Gastrocnemius medialis (tissue), 4 donors: ENCODE results near the gene DMD. TPM values are rescaled to one million over a fixed set of nuclear protein-coding genes. Genes with fewer than 3 reads are reported as not detected.
"Not testable (repeated sequence)": the region's sequence is repeated elsewhere in the genome, so short reads cannot be mapped to it uniquely, and the experiment has no call there.

Source experiments
- ATAC-seq, 2 donors: fragments of 150-250 bp; one replicate each; pipeline ENCODE4 v1.9.1; 2016
- DNase-seq, 2 donors: peaks; one replicate each; pipeline ENCODE4 v3.0.0-alpha.2; 2019
- H3K27ac ChIP-seq, 4 donors: fragments of 200-600 bp; sonication (generic); 1 replicate in 1 of 4; 2 replicates in 3 of 4; pipeline ENCODE4 v1.5.1; 2016 to 2018; ENCODE audit warnings: mild to moderate bottlenecking in 2 of 4, moderate library complexity in 1 of 4
- H3K27me3 ChIP-seq, 3 donors: fragments of 200-600 bp; sonication (generic) in 2 of 3; 1 replicate in 1 of 3; 2 replicates in 2 of 3; pipeline versions ENCODE4 v1.5.1 to v1.6.0; 2016 to 2019; ENCODE audit warnings: mild to moderate bottlenecking in 1 of 3, moderate library complexity in 1 of 3
- H3K36me3 ChIP-seq, 2 donors: fragments of 200-600 bp; sonication (generic) in 1 of 2; one replicate each; pipeline ENCODE4 v1.5.1; 2017 to 2018
- H3K4me1 ChIP-seq, 2 donors: fragments of 200-600 bp; sonication (generic) in 1 of 2; one replicate each; pipeline ENCODE4 v1.5.1; 2016 to 2017; ENCODE audit warnings: mild to moderate bottlenecking in 2 of 2
- H3K4me3 ChIP-seq, 4 donors: fragments of 200-600 bp; sonication (generic) in 3 of 4; 1 replicate in 1 of 4; 2 replicates in 3 of 4; pipeline ENCODE4 v1.5.1; 2016 to 2019; ENCODE audit warnings: mild to moderate bottlenecking in 2 of 4
- H3K9me3 ChIP-seq, 3 donors: fragments of 200-600 bp; sonication (generic) in 2 of 3; 1 replicate in 1 of 3; 2 replicates in 2 of 3; pipeline ENCODE4 v1.5.1; 2016 to 2019
- POLR2A ChIP-seq, 2 donors: fragments of 450-650 bp; IDR thresholded peaks; one replicate each; pipeline ENCODE4 v1.6.1; 2017; ENCODE audit warnings: antibody characterized with exemption in 2 of 2, mild to moderate bottlenecking in 2 of 2, moderate library complexity in 2 of 2
- in situ Hi-C, 4 donors: fragments of 200-750 bp; cut with MboI; loops; one replicate each; pipeline versions ENCODE4 v1.15.0 to v1.8.0; 2017; ENCODE audit warnings: low sequenced_read_pairs in 4 of 4
- intact Hi-C: fragments of 100-400 bp; cut with DNase I; formaldehyde crosslinking; loops from one replicate; pipeline ENCODE4 v1.15.1; 2023; ENCODE audit warnings: low total_unique reads
- total RNA-seq, 4 donors: library from RNA; depleted of rRNA; stranded (reverse); fragments of >200 nt; gene quantifications; one replicate each; pipeline versions ENCODE4 v1.1.0 to v1.2.3, GENCODE V29; 2016
- TF ChIP-seq, protein P1 (sequence below), 5 experiments: fragments of 450-650 bp in 3 of 5; fragments of 200-600 bp in 2 of 5; sonication (generic) in 2 of 5; IDR thresholded peaks in 4 of 5; conservative IDR thresholded peaks in 1 of 5; 1 replicate in 4 of 5; 2 replicates in 1 of 5; pipeline ENCODE4 v1.5.1; 2016 to 2019; ENCODE audit warnings: antibody characterized with exemption in 5 of 5, mild to moderate bottlenecking in 3 of 5, moderate library complexity in 3 of 5

The DMD gene
- total RNA-seq, 4 donors from 2014 or later: 53.5 to 201 (median 98.9) TPM

DNA sequence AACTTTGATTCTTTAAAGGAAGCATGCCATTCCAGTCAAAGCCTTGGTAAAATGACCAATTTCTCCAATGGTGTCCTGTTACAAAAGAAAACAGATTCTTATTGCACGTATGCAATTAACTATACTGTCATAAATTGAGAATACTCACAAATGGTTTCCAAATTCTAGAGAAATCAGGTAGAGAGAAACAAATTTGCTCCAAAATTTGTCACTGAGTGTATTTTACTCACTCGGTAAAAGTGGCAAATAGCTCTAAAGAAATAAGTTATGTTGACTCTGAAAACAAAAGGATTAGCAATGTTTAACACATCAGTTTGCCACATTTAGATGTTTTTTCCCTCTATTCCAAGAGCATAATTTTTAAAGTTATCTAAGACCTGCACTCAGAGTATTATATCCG is 133.1 kb downstream of the DMD start:
- ATAC-seq (no peak), DNase-seq (no peak)
- in situ Hi-C loops: loop anchor here in 1 of 4 donors (25.0 kb wide), 1 partner anchor 109 kb away; no protein-coding TSS in a partner anchor
- TF ChIP-seq, protein P1, sequence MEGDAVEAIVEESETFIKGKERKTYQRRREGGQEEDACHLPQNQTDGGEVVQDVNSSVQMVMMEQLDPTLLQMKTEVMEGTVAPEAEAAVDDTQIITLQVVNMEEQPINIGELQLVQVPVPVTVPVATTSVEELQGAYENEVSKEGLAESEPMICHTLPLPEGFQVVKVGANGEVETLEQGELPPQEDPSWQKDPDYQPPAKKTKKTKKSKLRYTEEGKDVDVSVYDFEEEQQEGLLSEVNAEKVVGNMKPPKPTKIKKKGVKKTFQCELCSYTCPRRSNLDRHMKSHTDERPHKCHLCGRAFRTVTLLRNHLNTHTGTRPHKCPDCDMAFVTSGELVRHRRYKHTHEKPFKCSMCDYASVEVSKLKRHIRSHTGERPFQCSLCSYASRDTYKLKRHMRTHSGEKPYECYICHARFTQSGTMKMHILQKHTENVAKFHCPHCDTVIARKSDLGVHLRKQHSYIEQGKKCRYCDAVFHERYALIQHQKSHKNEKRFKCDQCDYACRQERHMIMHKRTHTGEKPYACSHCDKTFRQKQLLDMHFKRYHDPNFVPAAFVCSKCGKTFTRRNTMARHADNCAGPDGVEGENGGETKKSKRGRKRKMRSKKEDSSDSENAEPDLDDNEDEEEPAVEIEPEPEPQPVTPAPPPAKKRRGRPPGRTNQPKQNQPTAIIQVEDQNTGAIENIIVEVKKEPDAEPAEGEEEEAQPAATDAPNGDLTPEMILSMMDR (IDR thresholded peaks at IDR 0.05 in 4 of 5, conservative IDR thresholded peaks at IDR 0.05 in 1 of 5): no peak
- TF ChIP-seq POLR2A (IDR thresholded peaks at IDR 0.05): no peak
- H3K27ac ChIP-seq: no peak overlapping the region
- H3K36me3 ChIP-seq: no peaks in the 10 kb centered on the region
- no peak overlapping the region for H3K4me3 ChIP-seq
- no peaks in the 10 kb centered on the region for H3K27me3 ChIP-seq
- no peaks in the 10 kb centered on the region for H3K9me3 ChIP-seq
- H3K4me1 ChIP-seq: peaks cover 6 to 11% of the 10 kb centered on the region in 2 donors
- intact Hi-C loops: no loop called here

DNA sequence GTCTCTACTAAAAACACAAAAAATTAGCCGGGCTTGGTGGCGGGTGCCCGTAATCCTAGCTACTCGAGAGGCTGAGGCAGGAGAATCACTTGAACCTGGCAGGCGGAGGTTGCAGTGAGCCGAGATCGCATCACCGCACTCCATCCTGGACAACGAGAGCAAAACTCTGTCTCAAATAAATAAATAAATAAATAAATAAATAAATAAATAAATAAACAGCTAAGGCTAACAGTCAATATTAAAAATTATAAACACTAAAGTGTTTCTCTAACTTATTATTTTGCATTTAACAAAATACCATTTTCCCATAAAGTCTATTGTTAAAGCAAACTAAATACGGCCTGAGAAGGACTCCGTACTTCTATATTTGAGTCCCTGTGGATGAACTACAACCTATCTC is 137.7 kb downstream of the DMD start:
- H3K4me3 ChIP-seq, DNase-seq, ATAC-seq, intact Hi-C loops, in situ Hi-C loops, H3K27me3 ChIP-seq, H3K27ac ChIP-seq, H3K4me1 ChIP-seq, H3K36me3 ChIP-seq, H3K9me3 ChIP-seq: not testable (repeated sequence)

DNA sequence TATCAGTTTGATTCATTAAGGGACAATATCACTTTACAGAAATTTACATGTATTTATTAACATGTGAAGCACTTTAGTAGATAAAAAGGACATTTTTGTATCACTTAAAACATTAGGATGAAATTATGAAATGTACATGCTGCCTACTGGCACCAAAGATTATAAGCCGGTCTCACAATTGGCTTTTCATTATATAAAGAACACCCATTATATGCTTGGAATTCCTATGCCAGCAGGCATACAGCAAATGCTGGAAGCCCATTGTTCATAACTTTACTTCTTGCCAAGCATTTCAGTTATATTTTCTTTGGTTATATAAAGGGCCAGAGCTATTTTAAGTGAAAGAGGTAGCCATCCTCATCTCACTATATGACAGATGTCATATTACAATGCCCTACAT is 145.9 kb downstream of the DMD start:
- DNase-seq: no peak
- no peak for ATAC-seq
- intact Hi-C loops: no loop called here
- Histone ChIP-seq H3K27me3 (no peaks in the 10 kb centered on the region), H3K36me3 (no peaks in the 10 kb centered on the region), H3K9me3 (no peaks in the 10 kb centered on the region), H3K4me1 (no peaks in the 10 kb centered on the region), H3K4me3 (no peak overlapping the region), H3K27ac (peak overlapping the region in 1 of 4 donors; percentile 18)
- in situ Hi-C loops: no loop called here
- no peak for TF ChIP-seq POLR2A (IDR thresholded peaks at IDR 0.05)
- TF ChIP-seq, protein P1 (IDR thresholded peaks at IDR 0.05 in 4 of 5, conservative IDR thresholded peaks at IDR 0.05 in 1 of 5): no peak

DNA sequence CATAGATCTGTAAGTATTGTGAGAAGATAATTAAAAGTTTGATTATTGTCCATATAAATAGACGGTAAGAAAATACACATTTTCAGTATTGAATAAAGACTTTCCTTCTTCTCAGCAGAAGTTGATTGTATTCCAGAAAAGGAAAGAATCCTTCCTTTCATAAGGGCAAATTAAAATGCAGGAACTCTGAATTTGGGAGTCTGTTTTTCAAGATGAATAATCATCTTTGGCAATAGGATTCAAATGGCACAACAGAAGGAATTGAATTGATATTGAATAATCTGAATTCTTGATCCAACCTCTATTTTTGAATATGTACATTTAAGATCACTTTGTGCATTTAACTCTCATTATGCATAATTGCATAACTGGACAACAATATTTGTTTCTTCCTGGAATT is 149.3 kb downstream of the DMD start:
- Histone ChIP-seq H3K36me3 (no peaks in the 10 kb centered on the region), H3K9me3 (no peaks in the 10 kb centered on the region), H3K27ac (peak overlapping the region in 1 of 4 donors; percentile 22), H3K4me1 (no peaks in the 10 kb centered on the region), H3K27me3 (no peaks in the 10 kb centered on the region), H3K4me3 (no peak overlapping the region)
- in situ Hi-C loops (no loop called here), intact Hi-C loops (no loop called here)
- no peak for TF ChIP-seq POLR2A (IDR thresholded peaks at IDR 0.05)
- TF ChIP-seq, protein P1 (IDR thresholded peaks at IDR 0.05 in 4 of 5, conservative IDR thresholded peaks at IDR 0.05 in 1 of 5): no peak
- DNase-seq (no peak), ATAC-seq (no peak)

DNA sequence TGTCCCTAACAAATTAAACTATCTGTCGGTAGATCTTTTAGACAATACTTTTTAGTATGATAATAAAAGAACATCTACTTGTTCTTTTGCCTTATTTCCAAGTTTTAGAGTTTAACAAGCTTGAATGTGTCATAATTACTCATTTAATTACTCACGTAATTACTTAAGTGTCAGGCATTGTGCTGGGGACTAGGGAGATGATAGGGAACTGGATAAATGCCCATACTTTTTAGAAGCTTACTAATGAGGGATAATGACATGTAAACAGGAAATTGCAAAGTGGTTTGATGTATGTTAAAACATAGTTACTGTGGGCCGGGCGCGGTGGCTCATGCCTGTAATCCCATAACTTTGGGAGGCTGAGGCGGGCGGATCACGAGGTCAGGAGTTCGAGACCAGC is 158.3 kb downstream of the DMD start:
- in situ Hi-C loops (no loop called here), intact Hi-C loops (no loop called here)
- Histone ChIP-seq H3K4me3 (no peak overlapping the region), H3K27me3 (no peaks in the 10 kb centered on the region), H3K27ac (no peak overlapping the region), H3K9me3 (no peaks in the 10 kb centered on the region), H3K36me3 (no peaks in the 10 kb centered on the region), H3K4me1 (no peaks in the 10 kb centered on the region)
- TF ChIP-seq, protein P1 (IDR thresholded peaks at IDR 0.05 in 4 of 5, conservative IDR thresholded peaks at IDR 0.05 in 1 of 5): no peak
- no peak for TF ChIP-seq POLR2A (IDR thresholded peaks at IDR 0.05)
- DNase-seq (no peak), ATAC-seq (no peak)
